HG02759 (cell line): ENCODE measurements around the gene SRGAP2B.
"Not testable (repeated sequence)": the region's sequence is repeated elsewhere in the genome, so short reads cannot be mapped to it uniquely, and the experiment has no call there.

Source experiments
- ATAC-seq: cut with Tn5 transposase; IDR thresholded peaks from one replicate; pipeline ENCODE4 v1.9.1; 2021; ENCODE audit warnings: mild to moderate bottlenecking, moderate library complexity; ENCODE audit not compliant: unreplicated experiment

The SRGAP2B gene

DNA sequence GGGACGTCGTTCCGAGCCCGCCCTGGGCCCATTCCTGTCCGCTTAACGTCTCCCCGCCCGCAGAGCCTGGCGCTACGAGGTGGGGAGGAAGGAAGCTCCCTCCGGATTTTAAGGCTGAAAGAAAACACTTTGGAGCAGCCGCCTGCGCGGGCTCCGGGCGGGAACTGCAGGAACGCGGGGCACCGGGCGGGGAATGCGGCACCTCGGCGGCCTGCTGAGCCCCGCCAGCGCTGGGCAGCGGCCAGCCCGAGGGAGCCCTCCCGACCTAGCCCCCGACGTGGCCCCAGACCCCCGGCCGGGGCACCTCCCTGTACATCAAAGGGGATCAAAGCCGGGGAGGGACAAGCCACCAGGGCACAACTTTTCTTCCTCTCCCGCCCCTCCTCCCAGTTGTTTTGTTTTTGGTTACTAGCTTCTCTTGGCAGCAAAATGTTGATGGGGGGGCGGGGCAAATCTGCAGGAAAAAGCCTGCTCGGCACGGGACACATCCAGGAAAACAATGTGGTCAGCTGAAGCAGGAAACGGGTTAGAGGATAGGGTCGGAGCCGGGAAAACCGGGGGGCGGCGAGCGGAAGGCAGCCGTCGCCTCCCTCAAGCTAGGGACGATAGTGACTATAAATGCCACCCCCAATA lies 1.5 kb downstream of the SRGAP2B start:
- ATAC-seq: not testable (repeated sequence)

GRCh38 chr1:145082483-145083255 lies 12.5 kb downstream of the SRGAP2B start:
- not testable (repeated sequence) for ATAC-seq

- ATAC-seq: not testable (repeated sequence)
Measured at GRCh38 chr1:145080193-145080592, 14.9 kb downstream of the SRGAP2B start.

DNA sequence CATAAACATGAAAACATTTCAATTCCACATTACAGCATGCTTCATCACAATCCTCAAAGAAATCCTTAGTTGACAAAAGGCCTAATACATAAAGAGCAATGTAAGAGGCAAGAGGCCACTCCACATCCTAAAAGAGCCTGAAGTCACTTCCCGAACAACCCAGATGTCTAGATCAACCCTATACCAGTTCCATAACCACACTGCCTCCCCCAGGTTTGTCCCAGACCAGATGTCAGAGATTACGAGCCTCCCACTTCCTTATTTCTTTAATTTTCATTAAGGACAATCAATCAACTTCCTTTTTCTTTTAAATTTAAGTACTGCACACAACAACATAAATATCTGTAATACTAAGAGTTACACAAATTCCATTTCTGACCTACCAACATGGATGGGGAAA lies 15.4 kb downstream of the SRGAP2B start:
- ATAC-seq: not testable (repeated sequence)

DNA sequence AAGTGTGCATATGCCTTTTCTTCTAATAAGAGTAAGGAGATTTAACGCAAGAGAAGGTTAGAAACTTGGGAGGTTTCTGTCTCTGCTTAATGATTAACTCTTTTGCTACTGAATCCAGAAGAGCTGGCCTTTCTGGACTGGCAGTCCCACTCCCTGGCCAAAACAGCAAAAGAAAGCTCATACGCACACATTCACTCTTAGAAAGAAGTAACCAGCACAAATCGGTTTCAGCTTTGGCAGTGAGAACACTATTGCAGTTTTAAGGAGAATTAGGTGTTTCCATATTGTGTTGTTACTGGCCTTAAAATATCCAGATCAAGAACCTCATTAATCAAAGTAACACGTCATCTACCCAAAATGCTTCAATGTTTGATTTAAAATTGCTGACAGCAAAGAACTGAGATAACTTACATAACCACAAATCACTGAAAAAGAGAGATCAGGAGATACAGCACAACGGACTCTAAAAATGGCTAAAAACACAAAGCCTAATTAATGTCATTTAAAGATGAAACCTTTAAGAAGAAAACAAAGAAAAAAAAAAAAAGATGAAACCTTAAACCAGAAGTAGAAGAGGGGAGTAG lies 16.2 kb downstream of the SRGAP2B start:
- not testable (repeated sequence) for ATAC-seq

DNA sequence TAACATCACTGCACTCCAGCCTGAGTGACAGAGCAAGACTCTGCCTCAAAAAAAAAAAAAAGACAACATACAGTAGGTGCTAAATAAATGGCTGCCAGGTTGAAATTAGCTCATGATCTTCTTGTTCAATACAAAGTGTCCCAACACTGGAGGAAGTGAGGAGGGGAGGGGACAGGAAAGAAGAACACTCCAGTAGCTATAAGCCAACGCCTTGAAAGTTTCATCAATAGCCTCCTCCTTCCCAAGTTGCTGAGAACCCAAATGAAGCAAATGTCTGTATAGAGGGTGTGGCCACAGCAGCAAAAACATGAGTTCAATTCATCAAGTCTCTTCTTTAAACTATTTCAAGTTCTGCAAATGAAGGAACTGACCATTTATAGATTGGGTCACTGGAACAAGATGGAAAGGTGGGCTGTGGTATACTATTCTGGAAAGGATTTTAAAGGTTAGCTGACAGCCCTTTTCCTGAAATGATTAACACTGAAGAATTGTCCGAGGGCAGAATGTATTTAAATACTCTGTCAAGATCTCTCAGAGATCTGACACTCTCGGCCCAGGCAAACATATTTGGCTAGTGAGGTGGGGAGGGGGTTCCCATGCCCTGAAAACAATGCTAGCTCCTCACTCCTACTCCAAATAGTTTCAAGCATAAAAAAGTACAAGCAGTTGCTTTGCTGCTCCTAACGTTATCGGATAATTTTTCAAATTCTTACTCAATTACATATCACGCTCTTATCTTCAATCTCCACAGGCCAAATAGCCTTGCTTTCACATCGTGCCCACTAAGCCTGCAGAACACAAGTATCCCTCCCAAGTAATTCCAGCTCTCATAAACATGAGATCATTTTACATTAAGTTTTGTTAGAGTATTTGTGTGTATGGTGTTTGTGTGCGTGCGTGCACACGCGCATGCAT lies 17.0 kb downstream of the SRGAP2B start:
- not testable (repeated sequence) for ATAC-seq

DNA sequence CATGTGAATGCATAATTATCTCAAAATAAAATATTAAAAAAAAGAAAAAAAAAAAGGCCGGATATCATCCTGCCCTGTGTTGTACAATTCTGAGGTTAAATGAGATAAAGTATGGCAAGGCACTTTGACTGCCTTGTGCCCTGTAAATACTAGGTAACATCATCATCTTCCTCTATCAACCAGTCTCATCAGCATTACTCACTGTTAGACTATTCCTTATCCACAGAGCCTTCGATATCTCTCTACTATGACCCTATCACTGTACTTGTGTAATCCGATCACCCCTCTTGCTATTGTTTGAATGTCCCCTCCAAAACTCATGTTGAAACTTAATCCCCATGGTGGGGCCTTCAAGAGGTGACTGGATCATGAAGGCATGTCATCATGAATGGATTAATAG lies 18.3 kb downstream of the SRGAP2B start:
- ATAC-seq: not testable (repeated sequence)

- ATAC-seq: not testable (repeated sequence)
Measured at GRCh38 chr1:145074021-145074559, 21.0 kb downstream of the SRGAP2B start.

- not testable (repeated sequence) for ATAC-seq
Measured at GRCh38 chr1:145071569-145071968, 23.6 kb downstream of the SRGAP2B start.

- not testable (repeated sequence) for ATAC-seq
Measured at GRCh38 chr1:145066486-145066885, 28.6 kb downstream of the SRGAP2B start.

DNA sequence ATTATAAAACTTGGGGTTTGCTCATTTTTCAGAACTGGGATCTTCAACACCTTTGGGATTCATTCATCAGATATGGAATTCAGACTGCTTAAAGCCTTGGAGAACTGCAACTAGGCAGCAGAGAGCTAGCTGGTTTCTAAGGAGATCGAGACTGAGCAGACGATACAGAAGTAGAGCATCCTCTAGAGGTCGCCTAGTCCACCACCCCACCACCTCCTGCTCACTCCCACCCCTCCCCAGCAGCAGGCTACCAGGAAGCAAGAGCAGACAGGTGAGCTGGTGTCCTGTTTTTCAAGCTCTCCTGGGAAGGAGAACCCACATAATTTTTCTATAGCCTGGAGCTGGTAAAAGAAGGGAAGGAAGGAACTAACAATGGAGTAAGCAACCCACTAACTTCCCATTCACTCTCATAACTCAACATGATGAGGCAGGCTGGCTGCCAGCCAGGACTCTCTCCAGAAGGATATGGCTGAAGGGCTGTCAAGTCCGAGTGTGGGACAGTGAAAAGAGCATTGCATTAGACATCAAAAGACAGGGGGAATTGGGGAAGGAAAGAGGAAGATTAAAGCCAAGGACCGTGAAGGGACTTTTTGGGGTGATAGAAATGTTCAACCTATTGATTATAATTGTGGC lies 29.8 kb downstream of the SRGAP2B start:
- ATAC-seq: peak; percentile 77

DNA sequence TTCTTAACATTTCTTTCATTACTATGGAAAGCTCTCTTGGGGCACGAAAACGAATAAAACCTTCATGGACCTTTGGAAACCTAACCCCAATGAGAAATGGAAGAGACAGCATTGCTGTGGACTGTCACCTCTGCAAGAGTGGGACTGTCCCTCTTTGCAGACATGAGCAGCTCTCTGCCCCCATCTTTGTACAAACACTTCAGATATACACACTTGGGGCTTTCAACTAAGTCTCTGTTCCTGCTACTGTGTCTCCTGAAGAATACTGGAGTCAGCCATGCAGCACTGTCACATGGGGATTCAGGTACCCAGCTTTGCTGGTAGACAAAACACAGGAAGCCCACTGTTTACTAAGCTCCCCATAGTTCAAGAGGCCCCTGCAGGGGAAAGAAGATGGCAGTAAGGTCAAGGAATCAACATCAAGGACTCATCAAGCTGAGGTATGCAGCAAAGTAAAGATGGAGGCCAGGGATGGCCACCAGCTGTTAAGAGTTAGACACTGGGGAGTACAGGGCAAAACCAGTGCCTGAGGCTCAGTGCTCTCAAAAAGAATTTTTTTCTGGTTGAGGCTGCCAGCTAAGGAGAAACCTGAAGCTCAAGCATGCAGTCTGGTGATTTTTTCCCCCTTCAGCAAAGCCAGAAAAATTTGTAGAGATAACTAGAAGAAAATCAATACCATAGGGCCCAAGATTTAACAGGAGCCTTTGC lies 31.0 kb downstream of the SRGAP2B start:
- not testable (repeated sequence) for ATAC-seq

DNA sequence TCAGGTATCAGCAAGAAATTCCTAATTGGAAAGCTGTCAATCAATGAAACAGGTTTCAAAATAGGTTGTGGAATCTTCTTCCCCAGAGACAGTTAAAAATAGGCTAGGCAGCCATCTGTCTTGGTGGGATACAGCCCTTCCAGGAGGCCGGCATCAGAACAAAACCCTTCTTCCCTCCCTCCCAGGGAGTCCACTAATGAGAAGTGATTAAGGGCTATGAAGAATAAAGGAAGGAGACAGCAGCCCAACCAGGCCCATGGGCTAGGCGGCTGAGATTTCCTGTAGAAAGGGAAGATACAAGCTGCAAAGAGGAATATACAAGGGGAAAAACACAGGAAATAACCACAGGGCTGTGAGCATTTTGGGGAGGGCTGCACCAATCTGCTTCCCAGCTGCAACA lies 31.8 kb downstream of the SRGAP2B start:
- not testable (repeated sequence) for ATAC-seq

GRCh38 chr1:145058184-145058583 lies 36.9 kb downstream of the SRGAP2B start:
- ATAC-seq: peak; percentile 25

DNA sequence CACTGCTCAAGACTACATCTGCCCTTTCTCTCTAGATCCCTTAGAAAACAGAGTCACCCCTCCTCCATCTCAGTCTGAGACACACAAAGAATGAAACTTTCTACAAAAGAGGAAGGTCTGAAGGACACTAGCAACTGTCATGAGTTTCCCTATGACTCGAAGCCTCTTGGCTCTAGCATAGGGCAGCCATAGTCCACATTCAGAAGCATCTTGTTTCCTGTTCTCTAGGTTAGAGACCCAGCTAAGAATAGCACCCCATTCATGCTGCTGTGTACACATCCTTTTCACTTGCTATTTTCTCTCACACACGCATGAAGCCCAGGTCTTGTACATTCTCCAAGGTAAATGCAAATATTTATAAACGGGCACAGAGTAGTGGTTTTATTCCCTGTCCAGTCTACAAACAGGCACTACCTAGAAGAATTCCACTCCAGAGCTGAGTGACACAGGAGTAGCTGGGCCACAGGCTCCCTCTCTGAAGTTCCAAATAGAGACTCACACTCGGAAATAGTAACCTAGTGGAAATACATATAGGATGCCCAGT lies 39.8 kb downstream of the SRGAP2B start:
- ATAC-seq: peak; percentile 100

GRCh38 chr1:145053428-145053827 lies 41.7 kb downstream of the SRGAP2B start:
- not testable (repeated sequence) for ATAC-seq

DNA sequence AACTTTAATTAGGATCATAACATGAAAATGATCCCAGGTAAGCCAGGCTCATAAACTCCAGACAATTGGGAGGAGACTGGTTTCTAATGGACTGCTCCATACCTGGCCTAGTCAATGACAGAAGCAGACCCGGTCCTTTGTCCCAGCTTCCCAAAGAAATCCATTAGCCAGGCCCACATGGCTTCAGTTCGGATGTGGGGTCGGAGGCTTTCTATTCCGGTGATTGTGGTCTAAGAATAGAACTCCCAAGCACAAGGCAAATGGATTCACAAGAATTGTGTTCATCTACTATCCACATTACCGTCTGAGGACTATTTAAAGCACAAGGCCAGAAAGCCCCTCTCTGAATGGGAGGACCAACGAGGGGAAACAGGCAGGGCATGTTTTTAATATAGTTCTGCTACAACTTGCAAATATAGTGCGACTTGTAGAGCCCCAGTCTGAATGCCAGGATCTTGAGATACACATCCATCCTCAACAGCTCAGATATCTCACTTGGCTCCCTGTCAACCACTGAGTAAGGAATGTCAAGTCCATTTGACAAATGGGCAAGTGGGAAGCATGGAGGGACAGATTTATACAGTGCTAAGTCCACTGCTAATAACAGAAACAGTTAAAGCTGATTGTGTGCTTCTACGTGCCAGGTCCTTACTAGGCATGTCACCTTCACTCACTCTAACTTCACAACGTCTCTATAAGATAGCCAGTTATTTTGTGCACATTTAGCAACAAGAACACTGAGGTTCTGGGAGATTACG lies 42.9 kb downstream of the SRGAP2B start:
- not testable (repeated sequence) for ATAC-seq

- not testable (repeated sequence) for ATAC-seq
Measured at GRCh38 chr1:145048181-145048856, 46.8 kb downstream of the SRGAP2B start.
